HG03457 (cell line): ENCODE data around the gene FHIP1B.
"Not testable (repeated sequence)": the region's sequence is repeated elsewhere in the genome, so short reads cannot be mapped to it uniquely, and the experiment has no call there.

ENCODE experiments used
- ATAC-seq: cut with Tn5 transposase; IDR thresholded peaks from one replicate; pipeline ENCODE4 v1.9.1; 2021; ENCODE audit warnings: moderate number of reproducible peaks; ENCODE audit not compliant: unreplicated experiment

FHIP1B gene

DNA sequence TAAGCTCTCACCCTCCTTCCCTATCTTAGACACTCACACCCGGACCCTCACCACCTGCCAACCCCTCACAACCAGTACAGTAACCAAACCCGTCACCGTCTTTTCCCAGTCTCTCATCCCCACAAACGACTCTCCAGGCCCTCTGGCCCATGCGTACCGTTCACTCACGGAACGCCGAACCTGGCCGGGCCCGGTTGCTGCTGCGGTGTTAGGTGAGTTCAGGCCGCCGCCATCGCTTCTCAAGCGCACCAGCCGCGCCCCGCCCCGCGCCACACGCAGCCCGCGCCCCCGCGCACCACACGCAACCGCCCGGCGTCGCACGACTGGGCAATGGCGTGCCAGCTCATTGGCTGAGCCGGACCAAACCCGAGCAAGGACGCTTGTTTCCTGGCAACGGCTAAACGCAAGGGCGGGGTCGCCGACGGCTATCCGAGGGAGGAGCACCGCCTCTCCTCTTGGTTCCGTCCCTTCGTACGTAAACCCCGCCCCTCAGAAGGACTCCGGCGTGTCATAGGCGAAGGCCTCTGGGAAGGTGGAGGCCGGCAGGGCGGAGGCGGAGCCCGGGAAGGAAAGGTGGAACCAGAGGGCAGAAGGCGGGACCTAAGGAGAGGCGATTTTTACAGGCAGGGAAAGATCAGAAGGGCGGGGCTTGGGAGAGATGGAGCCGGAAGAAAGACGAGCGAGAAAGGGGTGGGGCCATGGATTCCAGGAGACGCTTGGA is at the start of gene FHIP1B:
FHIP1B (minus strand) TSS at position 250 of the 721 bp plus-strand sequence. CDS start 10,120 bp downstream, outside the sequence.
- ATAC-seq, result peak; percentile 94

DNA sequence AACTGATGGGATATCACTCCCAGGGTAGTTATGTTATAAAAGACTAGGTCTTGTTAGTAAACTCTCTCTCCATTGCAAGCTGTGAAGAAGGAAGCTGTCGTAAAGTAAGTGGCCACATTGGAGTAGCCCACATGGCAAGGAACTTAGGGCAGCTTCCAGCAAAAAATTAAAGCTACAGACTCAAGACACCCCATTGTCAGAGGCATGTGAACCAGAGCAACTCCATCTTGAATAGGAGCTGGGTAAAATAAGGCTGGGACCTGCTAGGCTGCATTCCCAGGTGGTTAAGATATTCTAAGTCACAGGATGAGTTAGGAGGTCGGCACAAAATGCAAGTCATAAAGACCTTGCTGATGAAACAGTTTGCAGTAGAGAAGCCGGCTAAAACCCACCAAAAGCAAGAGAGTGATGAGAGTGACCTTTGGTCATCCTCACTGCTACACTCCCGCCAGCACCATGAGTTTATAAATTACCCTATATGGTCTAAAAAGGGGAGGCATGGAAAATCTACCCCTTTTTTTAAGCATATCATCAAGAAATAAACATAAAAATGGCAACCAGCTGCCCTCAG is 49.1 kb upstream of the FHIP1B start:
- ATAC-seq, result no peak

DNA sequence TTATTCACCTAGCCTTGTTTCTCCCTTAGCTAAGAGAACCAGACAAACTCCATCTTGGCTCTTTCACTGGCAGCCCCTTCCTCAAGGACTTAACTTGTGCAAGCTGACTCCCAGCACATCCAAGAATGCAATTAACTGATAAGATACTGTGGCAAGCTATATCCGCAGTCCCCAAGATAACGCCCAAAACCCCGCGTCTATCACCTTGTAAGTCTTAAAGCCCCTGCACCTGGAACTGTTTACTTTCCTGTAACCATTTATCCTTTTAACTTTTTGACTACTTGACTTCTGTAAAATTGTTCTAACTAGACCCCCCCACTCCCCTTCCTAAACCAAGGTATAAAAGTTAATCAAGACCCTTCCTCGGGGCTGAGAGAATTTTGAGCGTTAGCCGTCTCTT is 46.4 kb upstream of the FHIP1B start:
- ATAC-seq, result not testable (repeated sequence)

DNA sequence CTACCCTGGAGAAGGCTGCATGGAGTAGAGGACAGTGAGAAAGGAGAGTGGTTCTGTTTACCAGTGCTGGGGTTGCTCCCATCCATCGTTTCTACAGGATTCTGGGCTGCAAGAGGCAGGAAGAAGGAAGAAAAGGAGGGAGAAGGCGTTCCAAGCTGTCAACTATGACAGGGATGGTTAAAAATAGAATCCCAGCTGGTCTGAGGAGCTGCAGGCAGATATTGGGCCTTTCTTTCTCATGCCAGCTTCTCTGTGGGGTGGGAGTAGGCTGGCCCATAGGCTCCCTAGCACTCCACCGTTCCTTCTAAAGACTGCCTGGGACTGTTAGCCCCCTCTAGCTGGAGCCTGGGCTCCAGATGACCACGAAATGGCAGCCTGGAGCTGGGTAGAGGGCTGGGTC is 38.8 kb upstream of the FHIP1B start:
- ATAC-seq, result no peak

DNA sequence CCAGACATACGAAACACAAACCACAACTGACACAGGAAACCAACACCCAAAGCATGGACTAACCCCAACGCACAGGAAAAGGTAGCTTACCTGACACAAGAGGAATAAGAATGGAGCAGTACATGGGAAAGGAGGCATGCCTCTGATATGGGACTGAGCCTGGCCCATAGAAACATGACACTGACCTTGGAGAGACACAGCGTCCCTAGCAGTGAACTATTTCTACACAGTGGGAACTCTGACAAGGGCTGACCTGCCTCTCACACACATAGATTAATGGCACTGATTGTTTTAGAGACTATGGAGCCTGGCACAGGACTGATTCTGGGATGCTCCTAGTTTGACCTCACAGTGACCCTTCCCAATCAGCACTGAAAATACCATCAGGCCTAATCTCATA is 37.2 kb upstream of the FHIP1B start:
- ATAC-seq, result no peak

DNA sequence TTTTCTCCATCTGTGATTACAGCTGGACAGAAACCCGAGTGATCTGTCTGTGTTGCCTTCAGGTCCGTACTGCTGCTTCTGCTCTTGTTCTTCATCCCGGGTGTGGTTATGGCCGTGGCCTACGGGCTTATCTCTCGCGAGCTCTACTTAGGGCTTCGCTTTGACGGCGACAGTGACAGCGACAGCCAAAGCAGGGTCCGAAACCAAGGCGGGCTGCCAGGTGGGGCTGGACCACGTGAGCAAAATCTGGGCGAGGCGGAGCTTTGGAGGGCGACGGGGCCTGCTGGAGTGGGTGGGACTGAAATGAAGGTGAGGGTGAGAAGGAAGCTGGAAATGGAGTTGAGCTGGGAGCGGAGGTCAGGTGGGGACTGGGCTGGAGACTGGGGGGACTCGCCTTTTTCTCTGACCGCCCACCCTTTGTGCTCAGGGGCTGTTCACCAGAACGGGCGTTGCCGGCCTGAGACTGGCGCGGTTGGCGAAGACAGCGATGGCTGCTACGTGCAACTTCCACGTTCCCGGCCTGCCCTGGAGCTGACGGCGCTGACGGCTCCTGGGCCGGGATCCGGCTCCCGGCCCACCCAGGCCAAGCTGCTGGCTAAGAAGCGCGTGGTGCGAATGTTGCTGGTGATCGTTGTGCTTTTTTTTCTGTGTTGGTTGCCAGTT is 36.3 kb upstream of the FHIP1B start:
- no peak for ATAC-seq

DNA sequence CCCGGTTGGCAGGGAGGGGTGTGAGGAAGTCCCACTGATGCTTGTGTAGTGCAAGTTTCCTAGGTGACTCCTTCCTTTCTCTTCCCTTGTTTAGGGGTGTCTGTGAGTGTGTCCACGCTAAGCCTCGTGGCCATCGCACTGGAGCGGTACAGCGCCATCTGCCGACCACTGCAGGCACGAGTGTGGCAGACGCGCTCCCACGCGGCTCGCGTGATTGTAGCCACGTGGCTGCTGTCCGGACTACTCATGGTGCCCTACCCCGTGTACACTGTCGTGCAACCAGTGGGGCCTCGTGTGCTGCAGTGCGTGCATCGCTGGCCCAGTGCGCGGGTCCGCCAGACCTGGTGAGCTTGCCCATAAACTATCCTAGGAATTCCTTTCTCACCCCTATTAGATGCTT is 35.6 kb upstream of the FHIP1B start:
- no peak for ATAC-seq

DNA sequence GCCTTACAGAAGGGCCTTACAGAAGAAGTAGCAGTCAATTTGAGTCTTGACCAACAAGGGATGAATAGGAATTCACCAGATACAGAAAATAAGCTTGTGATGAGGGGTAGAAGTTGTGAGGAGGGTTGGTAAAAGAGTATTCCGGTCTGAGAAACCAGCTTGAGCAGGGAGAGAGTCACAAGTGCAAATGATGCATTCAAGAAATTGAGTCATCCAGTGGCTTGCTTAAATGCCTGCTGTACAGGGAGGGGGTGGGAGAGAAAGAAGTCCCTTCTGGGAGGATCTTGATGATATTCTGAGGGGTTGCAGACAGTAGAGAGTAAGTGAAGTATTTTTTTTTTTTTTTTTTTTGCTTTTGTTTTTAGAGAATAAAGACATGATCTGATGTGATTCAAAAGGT is 34.4 kb upstream of the FHIP1B start:
- no peak for ATAC-seq

DNA sequence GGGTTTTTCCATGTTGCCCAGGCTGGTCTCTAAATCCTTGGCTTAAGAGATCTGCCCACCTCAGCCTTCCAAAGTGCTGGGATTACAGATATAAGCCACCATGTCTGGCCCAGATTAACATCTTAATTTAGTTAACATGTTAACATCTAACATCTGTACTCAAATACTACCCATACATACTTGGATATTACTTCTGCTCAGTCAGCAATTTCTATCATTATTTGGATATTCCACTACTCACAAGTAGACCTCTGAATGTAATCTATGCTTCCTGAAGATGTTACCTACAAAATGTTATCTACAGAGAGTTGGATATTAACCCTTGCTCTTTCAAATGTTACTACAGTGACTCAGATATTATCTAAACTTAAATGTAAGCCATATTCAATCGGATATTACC is 29.2 kb upstream of the FHIP1B start:
- no peak for ATAC-seq

DNA sequence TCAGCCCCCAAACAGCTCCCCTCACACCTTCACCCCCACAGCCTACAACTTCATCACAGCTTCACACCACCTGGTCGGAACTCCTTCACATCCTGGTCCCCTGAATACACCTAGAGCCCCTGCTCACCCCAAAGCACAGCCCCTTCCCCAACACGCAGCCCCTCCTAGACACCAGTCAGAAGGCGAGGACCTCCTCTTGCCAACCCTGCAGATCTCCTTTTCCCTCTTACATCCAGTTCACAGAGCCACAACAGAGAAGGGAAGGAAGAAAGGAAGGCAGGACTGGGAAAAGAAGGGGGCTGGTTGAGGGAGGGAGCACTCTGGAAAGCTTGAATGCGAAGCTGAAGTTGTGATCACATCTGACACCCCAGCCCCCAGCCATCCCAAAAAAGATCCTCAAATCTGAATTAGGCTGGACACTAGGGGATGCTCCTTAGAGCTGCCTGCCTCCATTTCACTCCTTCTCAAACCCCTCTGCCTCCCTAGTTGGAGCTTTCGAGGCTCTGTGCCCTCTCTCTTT is 25.8 kb upstream of the FHIP1B start:
- ATAC-seq, result no peak

DNA sequence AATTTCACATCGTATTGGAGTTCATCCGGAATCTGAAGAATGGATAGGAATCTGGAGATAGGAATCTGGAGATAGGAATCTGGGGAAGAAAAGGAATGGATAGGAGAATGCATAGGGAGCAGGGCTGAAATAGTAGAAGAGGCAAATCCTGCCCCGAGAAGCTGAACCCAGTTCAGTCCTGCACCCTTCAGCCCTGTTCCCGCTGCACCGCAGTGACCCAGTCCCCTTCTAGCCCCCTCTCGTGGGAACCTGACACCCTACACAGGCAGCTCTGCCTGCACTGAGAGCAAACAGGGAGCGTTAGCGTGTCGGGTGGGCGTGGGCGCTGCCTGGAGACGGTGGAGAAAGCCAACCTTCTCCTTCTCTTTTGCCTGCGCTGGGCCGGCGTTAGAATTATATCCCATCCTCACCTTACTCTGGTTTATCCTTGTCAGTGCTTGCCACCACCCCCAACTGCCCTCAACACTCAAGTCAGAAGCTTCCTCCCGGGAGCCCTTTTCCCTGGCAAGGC is 24.2 kb upstream of the FHIP1B start:
- no peak for ATAC-seq

DNA sequence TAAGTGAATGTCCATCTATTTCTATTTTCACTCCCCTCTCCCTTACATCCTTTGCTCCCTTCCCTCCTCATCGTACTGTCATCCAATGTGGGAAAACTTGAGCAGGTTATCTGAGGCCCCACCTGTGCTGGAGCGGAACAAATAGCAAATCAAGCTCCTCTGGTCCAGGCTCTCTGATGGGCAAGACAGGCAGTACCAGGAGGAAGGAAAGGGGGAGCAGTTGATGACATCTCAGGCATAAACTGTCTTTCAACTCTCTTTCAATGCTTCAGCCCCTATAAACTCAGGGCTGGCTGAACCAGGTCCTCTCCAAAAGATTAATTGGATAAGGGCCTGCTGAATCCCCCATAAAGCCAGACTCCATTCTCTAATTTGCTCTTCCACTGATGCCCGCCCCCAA is 23.7 kb upstream of the FHIP1B start:
- ATAC-seq, result no peak

DNA sequence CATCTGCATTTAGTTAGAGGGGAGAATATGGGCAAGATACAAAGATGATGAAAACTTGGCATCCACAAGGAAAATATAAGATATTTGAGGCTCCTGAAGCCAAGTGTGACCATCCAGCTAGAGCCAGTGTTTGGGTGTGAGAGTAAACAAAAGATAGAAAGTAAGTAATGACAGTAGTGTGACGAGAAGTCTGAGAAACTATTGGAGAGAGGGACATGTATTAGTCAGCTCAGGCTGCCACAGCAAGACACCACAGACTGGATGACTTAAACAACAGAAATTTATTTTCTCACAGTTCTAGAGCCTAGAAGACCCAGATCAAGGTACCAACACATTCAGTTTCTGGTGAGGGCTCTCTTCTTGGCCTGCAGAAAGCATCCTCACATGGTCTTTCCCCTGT is 18.8 kb upstream of the FHIP1B start:
- ATAC-seq, result no peak

DNA sequence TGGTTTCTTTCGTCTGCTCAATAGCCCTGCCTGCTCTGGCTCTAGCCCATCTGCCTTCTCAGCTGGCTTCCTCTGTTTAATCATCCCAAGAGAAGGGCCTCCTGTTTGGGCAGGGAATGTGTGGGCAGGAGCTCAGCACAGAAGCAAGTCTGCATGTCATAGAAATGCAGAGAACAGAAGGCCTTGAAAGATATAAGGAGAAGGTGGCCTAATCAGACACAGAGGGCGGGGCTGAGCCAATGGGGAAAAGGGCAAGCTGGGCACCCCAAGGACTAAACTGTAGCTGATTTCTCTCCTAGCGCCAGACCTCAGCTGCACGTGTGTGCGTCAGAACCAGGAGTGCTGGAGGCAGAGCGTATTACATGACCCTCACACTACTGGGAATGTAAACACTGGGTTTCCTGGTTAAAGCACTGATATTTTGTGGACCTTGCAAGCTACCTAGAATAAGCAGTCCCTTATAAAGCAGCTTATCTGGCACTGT is 17.6 kb upstream of the FHIP1B start:
- no peak for ATAC-seq

DNA sequence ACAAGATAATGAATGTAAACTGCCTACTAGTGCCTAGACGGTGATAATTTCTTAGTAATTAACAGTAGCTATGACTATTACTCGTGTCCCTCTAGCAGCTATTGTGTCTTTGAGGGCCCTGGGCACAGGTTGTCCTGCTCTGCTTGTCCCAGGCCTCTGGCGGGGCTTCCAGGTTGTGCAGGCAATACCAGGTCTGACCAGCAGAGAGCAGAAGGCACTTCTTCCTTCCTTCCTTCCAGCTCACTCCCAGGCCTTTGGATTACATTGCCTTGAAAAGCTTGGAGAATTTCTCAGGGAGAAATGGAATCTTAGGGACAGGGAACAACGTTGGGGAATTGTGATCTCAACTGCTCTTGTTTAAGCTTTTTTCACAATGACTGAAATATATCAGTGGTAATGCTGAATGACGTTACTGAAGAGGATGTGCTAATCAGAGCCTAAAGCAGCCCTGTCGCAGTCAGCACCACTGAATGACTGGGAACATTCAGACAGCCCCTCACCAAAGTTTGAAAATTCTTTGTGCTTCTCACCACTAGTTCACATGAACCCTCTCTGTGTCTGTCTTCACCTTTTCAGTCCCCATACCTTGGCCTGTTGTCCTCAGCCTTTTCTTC is 16.8 kb upstream of the FHIP1B start:
- ATAC-seq, result no peak

DNA sequence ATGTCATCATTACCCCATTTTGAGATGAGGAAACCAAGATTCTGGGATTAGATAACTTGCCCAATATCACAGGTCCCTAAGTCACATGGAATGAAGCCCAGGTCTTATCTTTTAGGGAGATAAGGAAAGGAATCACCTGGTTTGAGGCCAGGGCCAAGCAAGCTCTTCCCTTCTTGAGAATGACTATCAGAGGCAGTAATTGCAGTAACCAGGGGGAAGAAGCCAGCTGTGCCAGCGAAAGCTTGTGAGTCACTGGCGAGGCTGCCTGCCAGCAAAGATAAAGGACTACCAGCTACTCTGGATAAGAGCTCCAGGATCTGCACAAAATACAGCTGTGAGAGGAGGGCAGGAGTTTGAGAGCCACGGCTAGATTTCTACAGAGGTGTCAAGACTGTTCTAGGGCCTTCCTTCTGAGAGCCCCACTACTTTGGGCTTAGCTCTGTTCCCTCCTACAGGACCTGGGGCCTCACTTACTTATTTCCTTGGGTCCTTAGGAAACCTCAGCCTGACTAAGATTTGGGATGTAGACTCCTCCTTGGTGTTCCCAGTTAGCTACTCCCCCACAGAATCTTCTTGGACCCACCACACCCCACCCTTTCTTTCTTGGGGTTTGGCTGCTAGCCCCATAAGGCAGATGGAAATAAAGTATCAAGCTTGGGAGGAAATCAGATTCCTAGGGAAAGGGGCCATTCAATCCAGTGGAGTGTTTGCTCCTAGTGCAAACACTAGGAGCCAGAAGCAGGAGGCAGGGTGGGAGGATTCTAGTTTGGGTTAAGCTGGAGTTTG is 15.5 kb upstream of the FHIP1B start:
- no peak for ATAC-seq

DNA sequence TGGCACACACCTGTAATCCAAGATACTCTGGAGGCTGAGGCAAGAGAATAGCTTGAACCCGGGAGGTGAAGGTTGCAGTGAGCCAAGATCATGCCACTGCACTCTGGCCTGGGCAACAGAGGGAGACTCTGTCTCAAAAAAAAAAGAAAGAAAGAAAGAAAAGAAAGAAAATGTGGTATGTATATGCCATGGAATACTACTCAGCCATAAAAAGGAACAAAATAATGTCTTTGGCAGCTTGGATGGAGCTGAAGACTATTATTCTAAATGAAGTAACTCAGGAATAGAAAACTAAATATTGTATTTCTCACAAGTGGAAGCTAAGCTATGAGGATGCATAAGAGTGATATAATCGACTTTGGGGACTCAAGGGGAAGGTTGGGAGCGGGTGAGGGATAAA is 14.5 kb upstream of the FHIP1B start:
- not testable (repeated sequence) for ATAC-seq

DNA sequence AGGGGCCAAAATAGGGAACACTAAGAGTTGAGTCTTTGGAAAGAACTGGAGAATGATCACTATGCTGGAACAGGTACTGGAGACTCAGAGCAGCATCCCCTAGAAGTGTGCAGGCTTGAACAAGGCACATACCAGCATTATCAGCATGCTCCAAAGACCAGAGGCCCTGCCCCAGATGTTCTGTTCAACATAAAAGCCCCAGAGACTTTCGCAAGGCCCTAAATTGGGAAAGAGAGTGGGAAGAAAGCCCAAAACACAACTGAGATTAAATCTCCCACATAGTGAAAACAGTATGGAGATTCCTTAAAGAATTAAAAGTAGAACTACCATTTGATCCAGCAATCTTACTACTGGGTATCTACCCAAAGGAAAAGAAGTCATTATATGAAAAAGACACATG is 13.8 kb upstream of the FHIP1B start:
- no peak for ATAC-seq

DNA sequence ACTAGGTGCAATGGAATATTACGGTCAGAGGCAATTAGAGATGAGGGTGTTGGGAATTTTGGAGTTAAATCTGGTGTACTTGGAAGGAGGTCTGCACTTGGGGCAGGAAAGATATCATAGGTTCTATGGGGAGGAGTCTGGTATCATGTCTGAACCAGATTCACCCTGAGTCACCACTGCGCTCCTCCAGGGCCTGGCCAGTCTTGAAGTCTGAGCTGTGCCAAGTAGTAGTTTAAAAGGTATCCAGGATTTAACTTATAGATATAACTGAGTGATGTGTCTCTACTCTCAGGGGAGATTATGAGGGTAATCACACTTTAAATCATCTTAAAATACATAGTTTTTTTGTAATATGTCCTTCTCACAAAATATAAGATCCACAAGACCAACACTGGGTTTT is 11.1 kb upstream of the FHIP1B start:
- no peak for ATAC-seq

DNA sequence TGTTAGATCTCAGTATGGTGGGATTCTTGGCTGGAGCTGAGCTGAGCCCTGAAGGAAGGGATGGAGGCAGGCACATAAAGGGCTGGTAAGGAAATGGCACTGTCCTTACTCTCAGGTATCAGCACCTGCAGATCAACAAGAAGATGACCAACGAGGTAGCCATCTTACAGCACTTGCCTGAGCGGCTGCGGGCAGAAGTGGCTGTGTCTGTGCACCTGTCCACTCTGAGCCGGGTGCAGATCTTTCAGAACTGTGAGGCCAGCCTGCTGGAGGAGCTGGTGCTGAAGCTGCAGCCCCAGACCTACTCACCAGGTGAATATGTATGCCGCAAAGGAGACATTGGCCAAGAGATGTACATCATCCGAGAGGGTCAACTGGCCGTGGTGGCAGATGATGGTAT is 6.9 kb upstream of the FHIP1B start:
- ATAC-seq, result no peak

DNA sequence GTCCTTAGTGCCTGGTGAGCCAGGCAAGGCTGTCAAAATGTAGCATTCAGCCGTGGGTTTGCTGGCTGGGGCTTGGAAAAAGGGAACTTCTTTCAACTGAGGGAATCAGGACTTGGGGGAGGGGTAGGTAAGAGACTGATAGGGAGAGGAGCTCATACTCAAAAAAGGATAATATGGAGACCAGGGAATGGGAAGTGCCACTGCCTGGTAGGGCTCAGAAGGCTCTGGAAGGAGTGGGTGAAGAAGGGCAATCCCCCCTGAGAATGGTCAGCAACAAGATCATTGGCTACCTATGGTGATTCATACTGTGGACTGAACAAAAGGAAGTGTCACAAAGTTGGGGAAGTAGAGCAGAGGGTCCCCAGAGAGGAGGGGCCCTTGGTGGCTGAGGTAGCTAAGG is 6.3 kb upstream of the FHIP1B start:
- ATAC-seq, result no peak
